Measurements from ENCODE around the gene SBF1.

The SBF1 gene

GRCh38 chr22:50483977-50484853 is 9.4 kb upstream of the SBF1 start:
- DNase-seq, result no peak

GRCh38 chr22:50483556-50483955 is 8.7 kb upstream of the SBF1 start:
- no peak for DNase-seq

GRCh38 chr22:50483106-50483505 is 8.3 kb upstream of the SBF1 start:
- DNase-seq, result no peak

- no peak for DNase-seq
These were observed 7.6 kb upstream of the SBF1 start for GRCh38 chr22:50482107-50483074.

- no peak for DNase-seq
These were observed 6.7 kb upstream of the SBF1 start, which contains the start of gene ADM2 for GRCh38 chr22:50481440-50482106. Gene ADM2, plus strand, starts transcription at chr22:50481543. Its CDS starts 305 bp downstream, at chr22:50481848.

GRCh38 chr22:50481045-50481439 is 6.2 kb upstream of the SBF1 start:
- DNase-seq, result no peak

GRCh38 chr22:50479721-50480120 is 4.9 kb upstream of the SBF1 start:
- no peak for DNase-seq

GRCh38 chr22:50477923-50478322 is 3.1 kb upstream of the SBF1 start:
- DNase-seq, result no peak

GRCh38 chr22:50476868-50477267 is 2.0 kb upstream of the SBF1 start:
- no peak for DNase-seq

GRCh38 chr22:50475652-50476002 is 792 bp upstream of the SBF1 start:
- DNase-seq, result no peak

GRCh38 chr22:50473855-50474671 is 772 bp downstream of the SBF1 start:
- DNase-seq, result peak; percentile 24

GRCh38 chr22:50473088-50473487 is 1.7 kb downstream of the SBF1 start:
- no peak for DNase-seq

- no peak for DNase-seq
These were observed 2.9 kb downstream of the SBF1 start for GRCh38 chr22:50471962-50472361.

- no peak for DNase-seq
These were observed 3.5 kb downstream of the SBF1 start for GRCh38 chr22:50471197-50471847.

- no peak for DNase-seq
These were observed 4.3 kb downstream of the SBF1 start for GRCh38 chr22:50470491-50470890.

- DNase-seq, result no peak
These were observed 5.2 kb downstream of the SBF1 start for GRCh38 chr22:50469377-50470305.

GRCh38 chr22:50468626-50469025 is 6.2 kb downstream of the SBF1 start:
- no peak for DNase-seq

- no peak for DNase-seq
These were observed 6.9 kb downstream of the SBF1 start for GRCh38 chr22:50467773-50468440.

GRCh38 chr22:50467341-50467740 is 7.5 kb downstream of the SBF1 start:
- no peak for DNase-seq

Measured in kidney glomerular epithelial cell (primary cell).